Dedifferentiated amniotic fluid mesenchymal stem cell (primary cell): Measurements from ENCODE around the gene C10orf67.
"Not testable (repeated sequence)": the region's sequence is repeated elsewhere in the genome, so short reads cannot be mapped to it uniquely, and the experiment has no call there.

ENCODE experiments used
- DNase-seq: peaks from one replicate; pipeline ENCODE4 v3.0.0-alpha.2; 2016; ENCODE audit errors: extremely low spot score

The C10orf67 gene

GRCh38 chr10:23324351-23324750 lies 20.2 kb downstream of the C10orf67 start:
- no peak for DNase-seq

- no peak for DNase-seq
Observed at GRCh38 chr10:23322082-23322481, 22.5 kb downstream of the C10orf67 start.

- DNase-seq, result no peak
Observed at GRCh38 chr10:23319835-23320234, 24.8 kb downstream of the C10orf67 start.

GRCh38 chr10:23318359-23318758 lies 26.2 kb downstream of the C10orf67 start:
- DNase-seq, result no peak

- DNase-seq, result no peak
Observed at GRCh38 chr10:23317416-23317815, 27.2 kb downstream of the C10orf67 start.

- DNase-seq, result no peak
Observed at GRCh38 chr10:23316406-23316805, 28.2 kb downstream of the C10orf67 start.

GRCh38 chr10:23315966-23316365 lies 28.6 kb downstream of the C10orf67 start:
- DNase-seq, result no peak

- DNase-seq, result peak; percentile 93
Observed at GRCh38 chr10:23314835-23315239, 29.8 kb downstream of the C10orf67 start.

GRCh38 chr10:23311034-23311433 lies 33.6 kb downstream of the C10orf67 start:
- no peak for DNase-seq

- DNase-seq, result peak; percentile 20
Observed at GRCh38 chr10:23310404-23310803, 34.2 kb downstream of the C10orf67 start.

- not testable (repeated sequence) for DNase-seq
Observed at GRCh38 chr10:23299961-23300360, 44.6 kb downstream of the C10orf67 start.

- peak; percentile 24 for DNase-seq
Observed at GRCh38 chr10:23294638-23295247, 49.9 kb downstream of the C10orf67 start.

- no peak for DNase-seq
Observed at GRCh38 chr10:23293973-23294590, 50.5 kb downstream of the C10orf67 start.

GRCh38 chr10:23293145-23293724 lies 51.4 kb downstream of the C10orf67 start:
- no peak for DNase-seq

- DNase-seq, result no peak
Observed at GRCh38 chr10:23291551-23292334, 52.9 kb downstream of the C10orf67 start.

GRCh38 chr10:23284674-23285335 lies 59.8 kb downstream of the C10orf67 start:
- no peak for DNase-seq

GRCh38 chr10:23284155-23284554 lies 60.4 kb downstream of the C10orf67 start:
- no peak for DNase-seq

- DNase-seq, result no peak
Observed at GRCh38 chr10:23283680-23284079, 60.9 kb downstream of the C10orf67 start.

GRCh38 chr10:23281044-23281433 lies 63.6 kb downstream of the C10orf67 start:
- no peak for DNase-seq

GRCh38 chr10:23280419-23281043 lies 64.1 kb downstream of the C10orf67 start:
- DNase-seq, result no peak

- DNase-seq, result no peak
Observed at GRCh38 chr10:23275355-23275754, 69.2 kb downstream of the C10orf67 start.

- DNase-seq, result not testable (repeated sequence)
Observed at GRCh38 chr10:23274179-23274578, 70.4 kb downstream of the C10orf67 start.
